ENCODE data around the gene ILRUN. TPM values are rescaled to one million over a fixed set of nuclear protein-coding genes. Genes with fewer than 3 reads are reported as not detected.
"Not testable (repeated sequence)": the region's sequence is repeated elsewhere in the genome, so short reads cannot be mapped to it uniquely, and the experiment has no call there.

The ILRUN gene
- total RNA-seq, 1 experiment from 2014 or later: 62.8 TPM

GRCh38 chr6:34679552-34680253, 16.9 kb downstream of the ILRUN start:
- CTCF ChIA-PET: no interaction called here
- no peaks in the 10 kb centered on the region for H3K9me3 ChIP-seq (ENCODE audit: control insufficient read depth, insufficient read depth, low read depth, low read length)
- peaks cover 16% of the 10 kb centered on the region for H3K4me1 ChIP-seq (ENCODE audit: control insufficient read depth, insufficient read depth, low read length)
- no peak for DNase-seq (ENCODE audit: low read depth, low spot score)
- no peak overlapping the region for H3K27ac ChIP-seq (ENCODE audit: low read length)
- no TSS peak for BruUV-seq (replicated peaks)
- intact Hi-C loops (cut with micrococcal nuclease; ENCODE audit: unreplicated experiment) (no loop called here), in situ Hi-C loops (cut with HindIII; ENCODE audit: low pct_unique_long_range_greater_than_20kb, low sequenced_read_pairs) (no loop called here)
- H3K4me3 ChIP-seq (ENCODE audit: low read depth in 2 of 2, low read length in 2 of 2): no peak overlapping the region
- no peak for ATAC-seq
- no peak for TF ChIP-seq CTCF (IDR thresholded peaks at IDR 0.05)
- no peak for TF ChIP-seq TCF7L2 (IDR thresholded peaks at IDR 0.05; ENCODE audit: low read depth, low read length)
- no peak for TF ChIP-seq POLR2AphosphoS5 (IDR thresholded peaks at IDR 0.05; ENCODE audit: low read depth, low read length)
- TF ChIP-seq, protein P1, sequence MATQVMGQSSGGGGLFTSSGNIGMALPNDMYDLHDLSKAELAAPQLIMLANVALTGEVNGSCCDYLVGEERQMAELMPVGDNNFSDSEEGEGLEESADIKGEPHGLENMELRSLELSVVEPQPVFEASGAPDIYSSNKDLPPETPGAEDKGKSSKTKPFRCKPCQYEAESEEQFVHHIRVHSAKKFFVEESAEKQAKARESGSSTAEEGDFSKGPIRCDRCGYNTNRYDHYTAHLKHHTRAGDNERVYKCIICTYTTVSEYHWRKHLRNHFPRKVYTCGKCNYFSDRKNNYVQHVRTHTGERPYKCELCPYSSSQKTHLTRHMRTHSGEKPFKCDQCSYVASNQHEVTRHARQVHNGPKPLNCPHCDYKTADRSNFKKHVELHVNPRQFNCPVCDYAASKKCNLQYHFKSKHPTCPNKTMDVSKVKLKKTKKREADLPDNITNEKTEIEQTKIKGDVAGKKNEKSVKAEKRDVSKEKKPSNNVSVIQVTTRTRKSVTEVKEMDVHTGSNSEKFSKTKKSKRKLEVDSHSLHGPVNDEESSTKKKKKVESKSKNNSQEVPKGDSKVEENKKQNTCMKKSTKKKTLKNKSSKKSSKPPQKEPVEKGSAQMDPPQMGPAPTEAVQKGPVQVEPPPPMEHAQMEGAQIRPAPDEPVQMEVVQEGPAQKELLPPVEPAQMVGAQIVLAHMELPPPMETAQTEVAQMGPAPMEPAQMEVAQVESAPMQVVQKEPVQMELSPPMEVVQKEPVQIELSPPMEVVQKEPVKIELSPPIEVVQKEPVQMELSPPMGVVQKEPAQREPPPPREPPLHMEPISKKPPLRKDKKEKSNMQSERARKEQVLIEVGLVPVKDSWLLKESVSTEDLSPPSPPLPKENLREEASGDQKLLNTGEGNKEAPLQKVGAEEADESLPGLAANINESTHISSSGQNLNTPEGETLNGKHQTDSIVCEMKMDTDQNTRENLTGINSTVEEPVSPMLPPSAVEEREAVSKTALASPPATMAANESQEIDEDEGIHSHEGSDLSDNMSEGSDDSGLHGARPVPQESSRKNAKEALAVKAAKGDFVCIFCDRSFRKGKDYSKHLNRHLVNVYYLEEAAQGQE (IDR thresholded peaks at IDR 0.05; ENCODE audit: insufficient read depth in 1 of 2, low read depth in 2 of 2, low read length in 1 of 2): no peak
- TF ChIP-seq SIN3A (IDR thresholded peaks at IDR 0.05; ENCODE audit: borderline replicate concordance, insufficient read depth, low read depth, low read length): no peak
- POLR2A ChIA-PET: no interaction called here
- no peaks in the 10 kb centered on the region for H3K36me3 ChIP-seq (ENCODE audit: control insufficient read depth, insufficient read depth, low read length)
- H3K27me3 ChIP-seq (ENCODE audit: control insufficient read depth, insufficient read depth, low read length): no peaks in the 10 kb centered on the region

DNA sequence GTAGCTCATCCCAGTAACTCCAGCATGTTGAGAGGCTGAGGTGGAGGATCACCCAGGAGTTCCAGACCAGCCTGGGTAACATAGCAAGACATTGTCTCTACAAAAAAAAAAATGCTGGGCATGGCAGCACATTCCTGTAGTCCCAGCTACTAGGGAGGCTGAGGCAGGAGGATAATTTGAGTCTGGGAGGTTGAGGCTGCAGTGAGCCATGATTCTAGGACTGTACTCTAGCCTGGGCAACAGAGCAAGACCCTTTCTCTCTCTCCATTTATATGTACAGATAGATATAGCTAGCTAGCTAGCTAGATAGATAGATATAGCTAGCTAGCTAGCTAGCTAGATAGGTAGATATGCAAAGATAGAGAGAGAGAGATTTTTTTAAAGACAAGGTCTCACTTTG, 20.4 kb downstream of the ILRUN start:
- no peaks in the 10 kb centered on the region for H3K36me3 ChIP-seq (ENCODE audit: control insufficient read depth, insufficient read depth, low read length)
- H3K27me3 ChIP-seq (ENCODE audit: control insufficient read depth, insufficient read depth, low read length): no peaks in the 10 kb centered on the region
- H3K4me3 ChIP-seq (ENCODE audit: low read depth in 2 of 2, low read length in 2 of 2): no peak overlapping the region
- no peak overlapping the region for H3K27ac ChIP-seq (ENCODE audit: low read length)
- DNase-seq (ENCODE audit: low read depth, low spot score) (no peak), ATAC-seq (no peak)
- CTCF ChIA-PET: no interaction called here
- no peaks in the 10 kb centered on the region for H3K9me3 ChIP-seq (ENCODE audit: control insufficient read depth, insufficient read depth, low read depth, low read length)
- no TSS peak for BruUV-seq (replicated peaks)
- no peak for TF ChIP-seq TCF7L2 (IDR thresholded peaks at IDR 0.05; ENCODE audit: low read depth, low read length)
- TF ChIP-seq, protein P1 (IDR thresholded peaks at IDR 0.05; ENCODE audit: insufficient read depth in 1 of 2, low read depth in 2 of 2, low read length in 1 of 2): no peak
- no peak for TF ChIP-seq POLR2AphosphoS5 (IDR thresholded peaks at IDR 0.05; ENCODE audit: low read depth, low read length)
- TF ChIP-seq CTCF (IDR thresholded peaks at IDR 0.05): no peak
- TF ChIP-seq SIN3A (IDR thresholded peaks at IDR 0.05; ENCODE audit: borderline replicate concordance, insufficient read depth, low read depth, low read length): no peak
- H3K4me1 ChIP-seq (ENCODE audit: control insufficient read depth, insufficient read depth, low read length): peaks cover 12% of the 10 kb centered on the region
- in situ Hi-C loops (cut with HindIII; ENCODE audit: low pct_unique_long_range_greater_than_20kb, low sequenced_read_pairs): no loop called here
- POLR2A ChIA-PET: no interaction called here
- intact Hi-C loops (cut with micrococcal nuclease; ENCODE audit: unreplicated experiment): no loop called here

DNA sequence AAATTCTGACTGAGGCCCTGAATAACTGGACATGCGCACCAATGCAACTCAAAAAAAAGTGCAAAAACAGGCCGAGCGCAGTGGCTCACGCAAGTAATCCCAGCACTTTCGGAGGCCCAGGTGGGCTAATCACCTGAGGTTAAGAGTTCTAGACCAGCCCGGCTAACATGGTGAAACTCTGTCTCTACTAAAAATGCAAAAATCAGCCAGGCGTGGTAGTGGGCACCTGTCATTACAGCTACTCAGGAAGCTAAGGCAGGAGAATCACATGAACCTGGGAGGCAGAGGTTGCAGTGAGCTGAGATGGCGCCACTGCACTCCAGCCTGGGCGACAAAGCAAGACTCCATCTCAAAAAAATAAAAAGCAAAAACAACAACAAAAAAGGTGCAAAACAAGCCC, 21.6 kb downstream of the ILRUN start:
- DNase-seq (ENCODE audit: low read depth, low spot score); H3K9me3 ChIP-seq (ENCODE audit: control insufficient read depth, insufficient read depth, low read depth, low read length); H3K27ac ChIP-seq (ENCODE audit: low read length); H3K27me3 ChIP-seq (ENCODE audit: control insufficient read depth, insufficient read depth, low read length); H3K4me3 ChIP-seq (ENCODE audit: low read depth in 2 of 2, low read length in 2 of 2); H3K36me3 ChIP-seq (ENCODE audit: control insufficient read depth, insufficient read depth, low read length); BruUV-seq (replicated peaks); in situ Hi-C loops (cut with HindIII; ENCODE audit: low pct_unique_long_range_greater_than_20kb, low sequenced_read_pairs); CTCF ChIA-PET; ATAC-seq; intact Hi-C loops (cut with micrococcal nuclease; ENCODE audit: unreplicated experiment); H3K4me1 ChIP-seq (ENCODE audit: control insufficient read depth, insufficient read depth, low read length); POLR2A ChIA-PET: not testable (repeated sequence)

All from Panc1 (cell line).